GM21360 (cell line): ENCODE measurements around the gene BRINP1.

Experiments
- ATAC-seq: cut with Tn5 transposase; IDR thresholded peaks from one replicate; pipeline ENCODE4 v1.9.1; 2021; ENCODE audit warnings: mild to moderate bottlenecking, moderate library complexity; ENCODE audit not compliant: unreplicated experiment

BRINP1 gene

DNA sequence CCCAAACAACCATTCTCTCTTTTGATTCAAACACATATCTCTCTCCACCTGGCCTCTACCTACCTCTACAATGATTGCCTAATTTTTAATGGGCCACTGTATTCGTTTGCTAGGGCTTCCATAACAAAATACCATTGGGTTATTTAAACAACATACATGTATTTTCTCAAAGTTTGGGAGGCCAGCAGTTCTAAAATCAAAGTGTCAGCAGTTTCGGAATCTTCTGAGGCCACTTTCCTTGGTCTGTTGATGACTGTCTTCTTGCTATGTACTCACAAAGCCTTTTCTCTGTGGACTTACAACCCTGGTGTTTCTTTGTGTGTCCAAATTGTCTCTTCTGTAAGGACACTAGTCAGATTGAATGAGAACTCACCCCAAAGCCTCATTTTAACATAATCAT is 214.7 kb downstream of the BRINP1 start:
- no peak for ATAC-seq

DNA sequence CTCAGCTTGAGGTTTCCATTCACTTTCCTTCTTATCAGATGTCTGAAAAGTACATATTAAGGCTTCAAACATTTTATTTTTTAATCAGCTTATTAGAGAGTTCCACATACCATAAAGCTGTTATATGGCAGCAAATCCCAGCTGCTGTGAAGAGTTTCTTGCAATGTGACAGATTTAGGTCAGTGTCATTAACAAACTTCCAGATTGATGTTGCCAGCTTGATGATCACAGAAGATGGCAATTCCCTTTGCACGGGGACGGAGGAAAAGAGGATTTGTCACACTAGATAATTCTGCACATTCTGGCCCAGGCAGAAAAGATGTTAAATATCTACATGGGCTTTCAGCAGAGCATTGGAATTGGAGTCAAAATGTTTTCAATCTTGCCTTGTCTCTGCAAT is 215.8 kb downstream of the BRINP1 start:
- no peak for ATAC-seq

DNA sequence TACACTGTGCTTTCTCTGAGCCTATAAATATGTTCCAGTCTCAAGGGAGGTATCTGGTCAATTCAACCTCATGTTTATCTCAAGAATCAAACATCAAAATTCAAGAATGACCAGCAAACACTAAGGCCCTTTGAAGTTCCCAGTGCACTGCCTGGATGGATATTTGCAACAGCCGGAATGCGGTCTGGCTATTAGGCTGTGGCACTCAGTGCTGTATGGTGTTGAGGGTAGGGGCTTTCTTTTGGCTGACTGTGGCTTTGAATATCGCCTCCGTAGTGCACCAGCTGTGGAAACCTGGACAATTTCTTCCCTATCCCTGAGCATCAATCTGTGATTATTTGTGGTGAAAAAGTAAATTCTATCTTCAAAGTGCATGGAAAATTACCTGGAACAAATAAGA is 220.4 kb downstream of the BRINP1 start:
- ATAC-seq: no peak

DNA sequence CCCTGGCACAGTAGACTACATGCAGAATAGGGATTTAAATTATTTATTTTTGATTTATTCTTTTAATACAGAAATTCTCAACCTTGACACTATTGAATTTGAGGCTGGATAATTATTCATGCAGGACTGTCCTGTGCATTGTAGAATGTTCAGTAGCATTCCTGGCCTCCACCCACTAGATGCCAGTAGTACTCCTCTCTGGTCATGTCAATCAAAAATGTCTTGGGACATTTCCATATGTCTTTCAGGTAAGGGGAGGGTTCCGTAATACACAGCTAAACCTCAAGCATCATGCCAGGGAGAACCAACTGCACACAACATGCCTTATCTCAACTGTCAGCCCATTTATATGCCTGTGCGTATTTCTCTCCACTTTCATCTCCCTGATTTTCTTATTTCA is 231.8 kb downstream of the BRINP1 start:
- no peak for ATAC-seq

DNA sequence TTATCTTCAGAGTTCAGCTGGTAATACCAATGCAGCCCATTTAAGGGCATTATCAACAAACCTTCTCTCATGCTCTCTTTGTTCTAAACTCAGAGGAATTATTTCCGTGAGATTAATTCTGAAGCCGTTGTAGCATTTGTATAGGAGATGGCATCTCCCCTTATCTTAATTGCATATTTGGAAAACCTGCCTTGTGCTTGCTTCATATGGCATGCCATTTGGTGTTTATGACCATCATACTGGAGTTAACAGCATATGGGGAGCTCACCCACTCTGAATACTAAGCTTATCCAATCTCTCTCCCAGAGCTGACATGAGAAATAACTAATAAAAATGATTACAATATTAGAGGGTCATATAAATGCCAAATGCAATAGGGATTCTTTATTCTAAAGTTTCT is 243.2 kb downstream of the BRINP1 start:
- ATAC-seq: no peak

DNA sequence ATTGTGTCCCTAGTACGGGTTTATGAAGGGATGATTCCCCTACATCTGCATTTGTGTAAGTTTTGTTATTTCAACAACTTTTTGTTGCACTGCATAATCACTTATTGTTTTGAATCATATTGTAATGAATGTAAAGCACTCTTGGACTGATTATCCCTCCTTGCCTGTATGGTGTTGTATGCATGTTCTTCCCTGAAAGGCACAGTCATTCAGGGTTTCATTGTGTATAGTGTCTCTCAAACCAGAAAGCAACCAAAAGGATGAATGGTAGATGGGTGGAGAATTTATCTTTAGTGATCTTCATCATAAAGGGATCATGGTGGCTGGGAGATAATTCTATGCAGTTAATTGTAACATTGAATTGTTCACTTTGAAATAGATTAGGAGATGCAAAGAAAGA is 247.3 kb downstream of the BRINP1 start:
- ATAC-seq: no peak

DNA sequence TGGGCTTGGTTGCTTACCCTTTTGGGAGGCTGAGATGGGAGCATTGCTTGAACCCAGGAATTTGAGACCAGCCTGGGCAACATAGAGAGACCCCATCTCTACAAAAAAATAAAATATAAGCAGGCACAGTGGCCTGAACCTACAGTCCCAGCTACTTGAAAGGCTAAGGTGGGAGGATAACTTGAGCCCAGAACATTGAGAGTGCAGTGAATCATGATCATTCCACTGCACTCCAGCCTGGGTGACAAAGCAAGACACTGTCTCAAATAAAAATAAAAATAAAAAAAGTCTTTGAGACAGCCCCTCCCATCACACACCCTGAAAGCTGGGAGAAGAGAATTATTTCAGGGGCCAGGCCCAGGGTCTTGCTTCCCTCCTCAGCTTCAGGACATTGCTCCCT is 251.8 kb downstream of the BRINP1 start:
- ATAC-seq: no peak
